H1 (cell line): ENCODE data around the gene TSEN2. TPM values are rescaled to one million over a fixed set of nuclear protein-coding genes. Genes with fewer than 3 reads are reported as not detected.

Source experiments
- CTCF ChIA-PET: fragments of 300-600 bp; sonication (Branson Sonifier 250); formaldehyde crosslinking; loops from one replicate; lab custom pipeline; 2021; ENCODE audit not compliant: partially characterized antibody; lab: Charles Lee
- POLR2A ChIA-PET: fragments of 300-600 bp; sonication (Branson Sonifier 250); formaldehyde crosslinking; loops from one replicate; lab custom pipeline; 2021; ENCODE audit warnings: inconsistent platforms; ENCODE audit not compliant: partially characterized antibody; lab: Charles Lee
- DNase-seq, 2 experiments: peaks; one replicate each; pipeline versions ENCODE4 v3.0.0 to v3.0.0-alpha.2; 2010 to 2022; ENCODE audit warnings: low spot score in 2 of 2, low read depth in 1 of 2, mixed read lengths in 1 of 2
- FAIRE-seq: peaks from 2 replicates; lab custom pipeline; 2011; peaks lifted over from hg19 to GRCh38; lab: Jason Lieb, UNC
- H2AFZ ChIP-seq: 2 replicates; pipeline ENCODE4 v1.8.1; 2012; ENCODE audit warnings: low read length, inconsistent platforms
- H2AK5ac ChIP-seq: 2 replicates; pipeline ENCODE4 v1.6.1; 2013; ENCODE audit warnings: low read depth, low read length
- H2BK120ac ChIP-seq: replicated peaks from 2 replicates; pipeline ENCODE3; 2013; ENCODE audit warnings: low read depth, low read length, inconsistent platforms
- H2BK12ac ChIP-seq: 2 replicates; pipeline ENCODE4 v1.6.1; 2013; ENCODE audit warnings: low read depth, low read length
- H2BK15ac ChIP-seq: 2 replicates; pipeline ENCODE4 v1.6.1; 2013; ENCODE audit warnings: low read length
- H2BK20ac ChIP-seq: 2 replicates; pipeline ENCODE4 v1.6.1; 2013; ENCODE audit warnings: low read length
- H2BK5ac ChIP-seq: 2 replicates; pipeline ENCODE4 v1.6.1; 2013; ENCODE audit warnings: low read depth, low read length
- H3K14ac ChIP-seq: 2 replicates; pipeline ENCODE4 v1.6.1; 2013; ENCODE audit warnings: inconsistent platforms; ENCODE audit not compliant: insufficient read length
- H3K18ac ChIP-seq: 2 replicates; pipeline ENCODE4 v1.6.1; 2013; ENCODE audit warnings: low read length; ENCODE audit errors: extremely low read depth
- H3K23ac ChIP-seq: 2 replicates; pipeline ENCODE4 v1.6.1; 2013; ENCODE audit warnings: inconsistent platforms; ENCODE audit not compliant: insufficient read length
- H3K23me2 ChIP-seq: 2 replicates; pipeline ENCODE4 v1.6.1; 2013; ENCODE audit warnings: low read depth, low read length
- H3K27ac ChIP-seq: 2 replicates; pipeline ENCODE4 v1.6.1; 2011; ENCODE audit warnings: low read depth, low read length, inconsistent platforms
- H3K27me3 ChIP-seq, 4 experiments: replicated peaks in 1 of 4; 1 replicate in 1 of 4; 2 replicates in 3 of 4; pipeline versions ENCODE4 v1.6.1 to v1.8.1; 2011 to 2013; ENCODE audit warnings: low read length in 3 of 4, mild to moderate bottlenecking in 3 of 4, inconsistent platforms in 2 of 4, mixed read lengths in 2 of 4, moderate library complexity in 1 of 4; ENCODE audit not compliant: control insufficient read depth in 3 of 4, insufficient read depth in 3 of 4; ENCODE audit errors: extremely low read depth in 1 of 4
- H3K36me3 ChIP-seq, 4 experiments: 2 replicates each; pipeline versions ENCODE4 v1.6.1 to v1.8.1; 2011 to 2013; ENCODE audit warnings: mild to moderate bottlenecking in 4 of 4, low read length in 3 of 4, moderate library complexity in 2 of 4, control low read depth in 1 of 4, inconsistent platforms in 1 of 4; ENCODE audit not compliant: insufficient read depth in 4 of 4, control insufficient read depth in 2 of 4
- H3K4ac ChIP-seq: replicated peaks from 2 replicates; pipeline ENCODE3; 2013; ENCODE audit warnings: low read length, low read depth, mixed read lengths, inconsistent platforms; ENCODE audit not compliant: insufficient read length
- H3K4me1 ChIP-seq, 4 experiments: replicated peaks in 1 of 4; 1 replicate in 1 of 4; 2 replicates in 3 of 4; pipeline versions ENCODE4 v1.6.1 to v1.8.1; 2011 to 2013; ENCODE audit warnings: low read length in 3 of 4, inconsistent platforms in 2 of 4, mixed read lengths in 1 of 4; ENCODE audit not compliant: insufficient read depth in 4 of 4, control insufficient read depth in 3 of 4
- H3K4me2 ChIP-seq, 2 experiments: 2 replicates each; pipeline versions ENCODE4 v1.6.1 to v1.8.1; 2011 to 2013; ENCODE audit warnings: low read depth in 2 of 2, low read length in 2 of 2, control low read depth in 1 of 2, inconsistent platforms in 1 of 2, mild to moderate bottlenecking in 1 of 2; ENCODE audit not compliant: insufficient read depth in 1 of 2
- H3K4me3 ChIP-seq, 4 experiments: fragments of 200-600, 300-600 bp in 1 of 4; sonication (generic), shearing (Covaris generic), sonication (Bioruptor Twin) in 1 of 4; 2 replicates each; pipeline versions ENCODE4 v1.5.1 to v1.8.1; 2011 to 2016; ENCODE audit warnings: low read length in 4 of 4, low read depth in 3 of 4, control low read depth in 2 of 4, inconsistent platforms in 2 of 4, mild to moderate bottlenecking in 2 of 4, mixed read lengths in 1 of 4, moderate library complexity in 1 of 4; ENCODE audit not compliant: insufficient read depth in 2 of 4; ENCODE audit errors: extremely low read depth in 1 of 4
- H3K56ac ChIP-seq: replicated peaks from 2 replicates; pipeline ENCODE3; 2013; ENCODE audit warnings: low read depth, mild to moderate bottlenecking, mixed read lengths, low read length, inconsistent platforms; ENCODE audit not compliant: insufficient read length
- H3K79me1 ChIP-seq: 2 replicates; pipeline ENCODE4 v1.6.1; 2013; ENCODE audit warnings: low read depth, low read length, control low read depth
- H3K79me2 ChIP-seq, 2 experiments: 2 replicates each; pipeline versions ENCODE4 v1.6.1 to v1.8.1; 2012 to 2013; ENCODE audit warnings: low read length in 2 of 2, mild to moderate bottlenecking in 2 of 2, inconsistent platforms in 1 of 2; ENCODE audit not compliant: insufficient read depth in 2 of 2, control insufficient read depth in 1 of 2
- H3K9ac ChIP-seq, 4 experiments: replicated peaks in 1 of 4; 1 replicate in 1 of 4; 2 replicates in 3 of 4; pipeline versions ENCODE4 v1.6.1 to v1.8.1; 2011 to 2013; ENCODE audit warnings: low read depth in 3 of 4, low read length in 3 of 4, control low read depth in 2 of 4, mild to moderate bottlenecking in 2 of 4, moderate library complexity in 2 of 4, inconsistent platforms in 1 of 4; ENCODE audit errors: extremely low read depth in 1 of 4
- H3K9me3 ChIP-seq, 2 experiments: 2 replicates each; pipeline versions ENCODE4 v1.6.1 to v1.8.1; 2012 to 2013; ENCODE audit warnings: mild to moderate bottlenecking in 2 of 2, moderate library complexity in 2 of 2, control low read depth in 1 of 2, inconsistent platforms in 1 of 2, low read depth in 1 of 2, low read length in 1 of 2, mixed read lengths in 1 of 2; ENCODE audit not compliant: insufficient read depth in 2 of 2
- H4K20me1 ChIP-seq, 2 experiments: replicated peaks in 1 of 2; 2 replicates each; pipeline versions ENCODE3 to v1.8.1; 2011 to 2013; ENCODE audit warnings: inconsistent platforms in 2 of 2, low read length in 2 of 2, mild to moderate bottlenecking in 1 of 2; ENCODE audit not compliant: insufficient read depth in 2 of 2, control insufficient read depth in 1 of 2
- H4K5ac ChIP-seq: 2 replicates; pipeline ENCODE4 v1.6.1; 2013; ENCODE audit warnings: low read length, low read depth, mixed read lengths, inconsistent platforms; ENCODE audit not compliant: insufficient read length
- H4K8ac ChIP-seq: 2 replicates; pipeline ENCODE4 v1.8.0; 2013; ENCODE audit warnings: mild to moderate bottlenecking, moderate library complexity, low read length, inconsistent platforms; ENCODE audit not compliant: insufficient read depth; ENCODE audit errors: extremely low read depth
- H4K91ac ChIP-seq: replicated peaks from 2 replicates; pipeline ENCODE3; 2013; ENCODE audit warnings: low read length, mixed read lengths, inconsistent platforms; ENCODE audit not compliant: insufficient read length
- ASH2L ChIP-seq: fragments of 200-600, 300-600 bp; sonication (generic); IDR thresholded peaks from one replicate; pipeline ENCODE4 v1.7.1; 2017; ENCODE audit warnings: low read length
- CBX5 ChIP-seq: fragments of 300-800, 300-1000 bp; sonication (generic); IDR thresholded peaks from 2 replicates; pipeline ENCODE4 v1.7.1; 2016; ENCODE audit warnings: antibody characterized with exemption, low read length, low read depth
- CBX8 ChIP-seq: fragments of 300-800, 300-1000 bp; sonication (generic); IDR thresholded peaks from 2 replicates; pipeline ENCODE4 v1.7.1; 2016; ENCODE audit warnings: low read depth, low read length, borderline replicate concordance
- EGR1 ChIP-seq: IDR thresholded peaks from 2 replicates; pipeline ENCODE4 v1.6.1; 2011; ENCODE audit warnings: low read depth, low read length, borderline replicate concordance
- GABPA ChIP-seq: IDR thresholded peaks from 2 replicates; pipeline ENCODE4 v1.6.1; 2011; ENCODE audit warnings: mild to moderate bottlenecking, low read length, moderate library complexity, borderline replicate concordance; ENCODE audit not compliant: insufficient read depth
- GTF2F1 ChIP-seq: IDR thresholded peaks from 2 replicates; pipeline ENCODE4 v1.6.1; 2012; ENCODE audit warnings: low read depth, low read length, improper control_type of control experiment, borderline replicate concordance
- JUN ChIP-seq: IDR thresholded peaks from 2 replicates; pipeline ENCODE4 v1.6.1; 2011; ENCODE audit warnings: low read depth, mild to moderate bottlenecking, improper control_type of control experiment, low read length
- POLR2A ChIP-seq, 2 experiments: IDR thresholded peaks; 1 replicate in 1 of 2; 2 replicates in 1 of 2; pipeline ENCODE4 v1.6.1; 2011; ENCODE audit warnings: low read depth in 2 of 2, low read length in 2 of 2, mild to moderate bottlenecking in 2 of 2; ENCODE audit errors: control extremely low read depth in 1 of 2
- SP4 ChIP-seq: IDR thresholded peaks from 2 replicates; pipeline ENCODE4 v1.6.1; 2012; ENCODE audit warnings: low read length, inconsistent platforms
- SUZ12 ChIP-seq: fragments of 200-600 bp; sonication (generic); IDR thresholded peaks from 2 replicates; pipeline ENCODE4 v1.6.1; 2012; ENCODE audit warnings: mild to moderate bottlenecking, inconsistent platforms, low read length, moderate library complexity, mixed read lengths
- TAF1 ChIP-seq: IDR thresholded peaks from 2 replicates; pipeline ENCODE4 v1.6.1; 2011; ENCODE audit warnings: mild to moderate bottlenecking, low read depth, low read length
- YY1 ChIP-seq: IDR thresholded peaks from 2 replicates; pipeline ENCODE4 v1.6.1; 2011; ENCODE audit warnings: low read depth, mild to moderate bottlenecking, low read length
- WGBS, 2 experiments: shearing (Covaris generic) in 1 of 2; methylation state at CpG; one replicate each; pipeline versions ENCODE4 v1.1.6 to v1.1.7; 2013 to 2015; ENCODE audit warnings: low lambda C conversion rate in 2 of 2, mixed read lengths in 2 of 2, inconsistent platforms in 1 of 2, low coverage in 1 of 2, missing lambda C conversion rate in 1 of 2; ENCODE audit not compliant: insufficient replicate concordance in 2 of 2, insufficient coverage in 1 of 2, insufficient read length in 1 of 2; ENCODE audit errors: extremely low coverage in 1 of 2, missing lambda C conversion rate in 1 of 2; 5-methylcytosine and 5-hydroxymethylcytosine counted together
- polyA plus RNA-seq, 7 experiments: library from polyadenylated mRNA; depleted of rRNA in 3 of 7; stranded (reverse) in 5 of 7; unstranded in 2 of 7; fragments of >200 nt in 5 of 7; fragments of 200-250 nt in 2 of 7; gene quantifications; 1 replicate in 5 of 7; 2 replicates in 1 of 7; 4 replicates in 1 of 7; pipeline versions ENCODE4 v1.2.1 to v1.2.3, GENCODE V29; 2011 to 2013; ENCODE audit warnings: missing spikeins in 2 of 7, mixed read lengths in 2 of 7
- total RNA-seq: library from RNA; stranded (reverse); fragmentation: NEBNext Ultra II Directional; extraction: Animal tissue kit (Norgen Biotek cat#: 25700); gene quantifications from 2 replicates; pipeline ENCODE4 v1.2.1, GENCODE V29; 2021

TSEN2 gene
- total and polyA plus RNA-seq, 2 of the 8 experiments (the other 6 are each of a cell fraction or from before 2014, with no cell fraction given), result 16.1 to 22.4 TPM

- H2BK12ac ChIP-seq, result no peak overlapping the region
- no peak overlapping the region for H2AK5ac ChIP-seq
- H3K27ac ChIP-seq, result no peak overlapping the region
- no peak overlapping the region for H3K4me2 ChIP-seq
- no peak overlapping the region for H3K14ac ChIP-seq
- no peak overlapping the region for H2BK120ac ChIP-seq
- H3K79me1 ChIP-seq, result peaks cover 2% of the 10 kb centered on the region; the same call in 1 of the 2 replicates
- H3K9ac ChIP-seq, result no peak overlapping the region
- FAIRE-seq (no peak), DNase-seq (no peak)
- H2AFZ ChIP-seq, result no peak overlapping the region
- no peak overlapping the region for H2BK15ac ChIP-seq
- no peak overlapping the region for H3K4me3 ChIP-seq
- no peak overlapping the region for H3K4ac ChIP-seq
- no peak overlapping the region for H3K56ac ChIP-seq
- H3K36me3 ChIP-seq, result peaks cover 20 to 76% (median 52%) of the 10 kb centered on the region in 4 experiments; a peak in 7 of 8 replicates
- no peak for TF ChIP-seq EGR1
- no peak for TF ChIP-seq ASH2L
- no peak for TF ChIP-seq JUN
- TF ChIP-seq TAF1, result no peak
- no peak for TF ChIP-seq YY1
- TF ChIP-seq POLR2A (IDR thresholded peaks at IDR 0.05; ENCODE audit: control extremely low read depth in 1 of 2, low read depth in 2 of 2, low read length in 2 of 2), result no peak
- TF ChIP-seq SP4, result no peak
- no peak for TF ChIP-seq CBX8
- TF ChIP-seq SUZ12, result no peak
- TF ChIP-seq GTF2F1, result no peak
- no peak for TF ChIP-seq CBX5
- TF ChIP-seq GABPA, result no peak
- H4K20me1 ChIP-seq, result peaks cover 4 to 6% of the 10 kb centered on the region in 2 experiments
- no peaks in the 10 kb centered on the region for H3K9me3 ChIP-seq
- no peaks in the 10 kb centered on the region for H3K27me3 ChIP-seq
- no peak overlapping the region for H4K8ac ChIP-seq
- H4K91ac ChIP-seq, result no peak overlapping the region
- no peaks in the 10 kb centered on the region for H3K4me1 ChIP-seq
- no peak overlapping the region for H3K23ac ChIP-seq
- no peak overlapping the region for H4K5ac ChIP-seq
- H3K18ac ChIP-seq, result no peak overlapping the region
- POLR2A ChIA-PET, result interaction anchor here (1.0 to 1.4 kb wide), 2 partner anchors 9 to 18 kb away, joined by 3 to 5 read pairs; partner anchors contain the start of gene MKRN2
- H3K23me2 ChIP-seq, result no peaks in the 10 kb centered on the region; the same call in 1 of the 2 replicates
- no peaks in the 10 kb centered on the region for H3K79me2 ChIP-seq
- CTCF ChIA-PET, result interaction anchor here (1.4 to 2.5 kb wide), 3 partner anchors 10 to 11 kb away, joined by 5 to 6 read pairs (median 6); no protein-coding TSS in a partner anchor
- WGBS, 2 experiments, result 92% methylated on average over 6 of the region's 6 CpGs; no CpG with 5 or more reads in 1 of the 2 experiments
- no peak overlapping the region for H2BK20ac ChIP-seq
- no peak overlapping the region for H2BK5ac ChIP-seq
Measured at GRCh38 chr3:12574131-12574530, 89.9 kb downstream of the TSEN2 start.
